ENCODE data around the gene DCBLD2.

- TF ChIP-seq FOSL2 (IDR thresholded peaks at IDR 0.05; ENCODE audit: borderline replicate concordance, low read depth): peak; percentile 46; the same call in 1 of the 2 replicates
- no peak for TF ChIP-seq CTCF (IDR thresholded peaks at IDR 0.05)
- no peak for TF ChIP-seq RFX5 (IDR thresholded peaks at IDR 0.05; ENCODE audit: low read length)
- TF ChIP-seq EP300 (IDR thresholded peaks at IDR 0.05; ENCODE audit: borderline replicate concordance in 1 of 2, low read depth in 1 of 2, low read length in 1 of 2): peak in 1 of 2 experiments; percentile 52; a peak in 1 of 4 replicates
- no peak for TF ChIP-seq POLR2AphosphoS5 (IDR thresholded peaks at IDR 0.05; ENCODE audit: low read depth, low read length)
- TF ChIP-seq, protein P1, sequence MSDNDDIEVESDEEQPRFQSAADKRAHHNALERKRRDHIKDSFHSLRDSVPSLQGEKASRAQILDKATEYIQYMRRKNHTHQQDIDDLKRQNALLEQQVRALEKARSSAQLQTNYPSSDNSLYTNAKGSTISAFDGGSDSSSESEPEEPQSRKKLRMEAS (IDR thresholded peaks at IDR 0.05; ENCODE audit: low read depth): no peak
- TF ChIP-seq MXI1 (IDR thresholded peaks at IDR 0.05; ENCODE audit: low read depth, low read length): no peak
- no peak for TF ChIP-seq GATA2 (CRISPR knock-in tag; IDR thresholded peaks at IDR 0.05)
- TF ChIP-seq EZH2phosphoT487 (IDR thresholded peaks at IDR 0.05; ENCODE audit: borderline replicate concordance, low read depth): no peak
- TF ChIP-seq TCF12 (IDR thresholded peaks at IDR 0.05): peak; percentile 69
- no peak for TF ChIP-seq RXRA (IDR thresholded peaks at IDR 0.05; ENCODE audit: borderline replicate concordance, low read depth)
Observed at GRCh38 chr3:98784666-98785600, 116.6 kb downstream of the DCBLD2 start.
